Panc1 (cell line): ENCODE measurements around the gene GPR21.

Experiments used
- CTCF ChIP-seq: fragments of 450-650 bp; IDR thresholded peaks from 2 replicates; pipeline ENCODE4 v1.5.1; 2017; ENCODE audit warnings: mild to moderate bottlenecking
- TCF7L2 ChIP-seq: IDR thresholded peaks from 2 replicates; pipeline ENCODE4 v1.6.1; 2011; ENCODE audit warnings: mild to moderate bottlenecking, low read depth, low read length, inconsistent platforms

DNA sequence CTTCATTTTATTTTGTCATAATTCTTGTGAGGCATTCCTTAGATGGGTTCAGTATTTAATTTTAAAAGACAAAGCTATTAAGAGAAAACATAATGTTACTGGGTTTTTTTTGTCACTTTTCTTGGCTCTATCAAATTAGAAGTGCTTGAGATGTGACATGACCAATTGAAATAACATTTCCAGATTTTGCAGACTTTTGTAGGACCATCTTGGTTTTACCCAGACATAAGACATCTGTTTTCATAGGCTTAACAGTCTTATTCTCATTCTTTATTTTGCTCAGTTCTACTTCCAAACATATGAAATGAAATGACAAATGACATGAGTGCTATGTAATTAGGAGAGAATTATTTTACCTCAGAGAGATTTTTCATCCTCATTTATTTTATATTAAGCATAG lies 19.6 kb downstream of the GPR21 start:
- no peak for TF ChIP-seq CTCF
- no peak for TF ChIP-seq TCF7L2
